ENCODE data around the gene SPACA6. TPM values are rescaled to one million over a fixed set of nuclear protein-coding genes. Genes with fewer than 3 reads are reported as not detected.
"Not testable (repeated sequence)": the region's sequence is repeated elsewhere in the genome, so short reads cannot be mapped to it uniquely, and the experiment has no call there.

The SPACA6 gene
- total RNA-seq, 4 donors from 2014 or later: 9.7 to 112 (median 22.5) TPM

DNA sequence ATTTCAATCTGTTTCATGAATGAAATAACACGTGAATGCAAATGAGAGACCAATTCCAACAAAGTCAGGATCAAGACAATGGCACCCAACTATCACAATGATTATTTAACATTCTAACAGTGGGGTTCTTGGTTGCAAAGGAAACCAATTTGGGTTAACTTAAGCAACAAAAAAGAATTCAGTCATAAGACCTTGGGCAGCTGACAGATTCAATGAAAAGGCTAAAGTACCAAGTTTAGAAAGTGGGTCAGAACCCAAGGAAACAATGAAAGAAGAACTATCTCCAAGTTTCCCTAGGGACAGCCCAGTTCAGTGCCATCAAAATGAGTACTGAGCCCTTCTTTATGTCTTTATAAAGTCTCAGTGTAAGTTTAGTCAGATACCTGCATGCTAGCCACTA lies 29.0 kb upstream of the SPACA6 start:
- Histone ChIP-seq H3K36me3 (no peaks in the 10 kb centered on the region), H3K4me3 (no peak overlapping the region), H3K4me1 (no peaks in the 10 kb centered on the region), H3K27ac (no peak overlapping the region), H3K27me3 (peaks cover 0 to 3% of the 10 kb centered on the region in 2 donors), H3K9me3 (no peaks in the 10 kb centered on the region)
- DNase-seq: no peak
- intact Hi-C loops (cut with DNase I; ENCODE audit: low total_unique reads): no loop called here
- no peak for TF ChIP-seq POLR2A (IDR thresholded peaks at IDR 0.05)
- TF ChIP-seq, protein P1, sequence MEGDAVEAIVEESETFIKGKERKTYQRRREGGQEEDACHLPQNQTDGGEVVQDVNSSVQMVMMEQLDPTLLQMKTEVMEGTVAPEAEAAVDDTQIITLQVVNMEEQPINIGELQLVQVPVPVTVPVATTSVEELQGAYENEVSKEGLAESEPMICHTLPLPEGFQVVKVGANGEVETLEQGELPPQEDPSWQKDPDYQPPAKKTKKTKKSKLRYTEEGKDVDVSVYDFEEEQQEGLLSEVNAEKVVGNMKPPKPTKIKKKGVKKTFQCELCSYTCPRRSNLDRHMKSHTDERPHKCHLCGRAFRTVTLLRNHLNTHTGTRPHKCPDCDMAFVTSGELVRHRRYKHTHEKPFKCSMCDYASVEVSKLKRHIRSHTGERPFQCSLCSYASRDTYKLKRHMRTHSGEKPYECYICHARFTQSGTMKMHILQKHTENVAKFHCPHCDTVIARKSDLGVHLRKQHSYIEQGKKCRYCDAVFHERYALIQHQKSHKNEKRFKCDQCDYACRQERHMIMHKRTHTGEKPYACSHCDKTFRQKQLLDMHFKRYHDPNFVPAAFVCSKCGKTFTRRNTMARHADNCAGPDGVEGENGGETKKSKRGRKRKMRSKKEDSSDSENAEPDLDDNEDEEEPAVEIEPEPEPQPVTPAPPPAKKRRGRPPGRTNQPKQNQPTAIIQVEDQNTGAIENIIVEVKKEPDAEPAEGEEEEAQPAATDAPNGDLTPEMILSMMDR (IDR thresholded peaks at IDR 0.05): no peak

DNA sequence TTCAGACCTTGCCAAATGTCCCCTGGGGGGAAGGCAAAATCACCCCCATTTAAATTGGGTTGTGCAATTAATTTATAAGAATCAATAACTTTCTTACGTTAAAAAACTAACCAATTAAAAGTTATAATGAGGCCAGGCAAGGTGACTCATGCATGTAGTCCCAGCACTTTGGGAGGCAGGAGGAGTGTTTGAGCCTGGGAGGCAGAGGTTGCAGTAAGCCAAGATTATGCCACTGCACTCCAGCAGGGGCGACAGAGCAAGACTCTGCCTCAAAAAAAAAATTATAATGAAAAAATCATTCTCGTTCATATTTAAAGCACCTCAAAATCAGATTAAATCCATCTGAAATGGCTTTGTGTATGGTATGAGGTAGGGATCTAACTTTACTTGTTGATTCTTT lies 28.1 kb upstream of the SPACA6 start:
- Histone ChIP-seq H3K27ac (no peak overlapping the region), H3K27me3 (peaks cover 0 to 3% of the 10 kb centered on the region in 2 donors), H3K36me3 (no peaks in the 10 kb centered on the region), H3K9me3 (no peaks in the 10 kb centered on the region), H3K4me3 (no peak overlapping the region), H3K4me1 (no peaks in the 10 kb centered on the region)
- DNase-seq: no peak
- intact Hi-C loops (cut with DNase I; ENCODE audit: low total_unique reads): no loop called here
- TF ChIP-seq POLR2A (IDR thresholded peaks at IDR 0.05): no peak
- TF ChIP-seq, protein P1 (IDR thresholded peaks at IDR 0.05): no peak

DNA sequence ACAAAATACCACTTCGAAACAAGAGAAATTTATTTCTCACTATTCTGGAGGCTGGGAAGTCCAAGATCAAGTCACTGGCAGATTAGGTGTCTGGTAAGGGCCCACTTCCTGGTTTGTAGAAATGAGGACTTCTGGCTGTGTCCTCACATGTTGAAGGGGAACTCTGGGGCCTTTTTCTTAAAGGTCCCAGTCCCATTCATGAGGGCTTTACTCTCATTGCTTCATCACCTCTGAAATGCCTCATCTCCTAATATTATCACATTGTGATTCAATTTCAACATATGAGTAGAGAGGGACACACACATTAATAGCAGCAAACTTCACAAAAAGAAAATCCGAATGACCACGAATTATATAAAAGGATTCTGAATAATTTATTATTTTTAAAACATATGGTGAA lies 24.9 kb upstream of the SPACA6 start:
- TF ChIP-seq, protein P1 (IDR thresholded peaks at IDR 0.05): no peak
- no peak for TF ChIP-seq POLR2A (IDR thresholded peaks at IDR 0.05)
- Histone ChIP-seq H3K4me1 (no peaks in the 10 kb centered on the region), H3K36me3 (no peaks in the 10 kb centered on the region), H3K4me3 (no peak overlapping the region), H3K27me3 (no peaks in the 10 kb centered on the region), H3K9me3 (no peaks in the 10 kb centered on the region), H3K27ac (no peak overlapping the region)
- no peak for DNase-seq
- intact Hi-C loops (cut with DNase I; ENCODE audit: low total_unique reads): no loop called here

DNA sequence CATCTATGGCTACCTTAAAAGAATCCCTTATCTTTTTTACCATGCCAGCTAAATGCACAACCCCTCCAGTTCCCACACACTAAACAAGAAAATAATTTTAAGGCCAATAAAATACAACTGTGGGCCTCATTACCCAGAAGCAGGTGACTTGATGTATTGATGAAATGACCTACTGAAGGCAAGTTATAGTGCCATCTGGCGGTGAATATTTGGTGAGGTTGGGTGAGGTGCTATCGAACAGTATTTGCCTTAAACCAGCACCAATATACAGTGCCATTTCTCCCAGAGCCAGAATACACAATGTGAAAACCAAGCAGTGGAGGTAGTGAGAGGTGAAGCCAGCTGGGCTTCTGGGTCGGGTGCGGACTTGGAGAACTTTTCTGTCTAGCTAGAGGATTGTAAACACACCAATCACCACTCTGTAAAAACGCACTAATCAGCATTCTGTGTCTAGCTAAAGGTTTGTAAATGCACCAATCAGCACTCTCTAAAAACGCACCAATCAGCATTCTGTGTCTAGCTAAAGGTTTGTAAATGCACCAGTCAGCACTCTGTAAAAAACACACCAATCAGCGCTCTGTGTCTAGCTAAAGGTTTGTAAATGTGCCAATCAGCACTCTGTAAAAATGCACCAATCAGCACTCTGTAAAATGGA lies 17.1 kb upstream of the SPACA6 start:
- DNase-seq; intact Hi-C loops (cut with DNase I; ENCODE audit: low total_unique reads); H3K9me3 ChIP-seq; H3K4me3 ChIP-seq; H3K36me3 ChIP-seq; H3K27me3 ChIP-seq; H3K4me1 ChIP-seq; H3K27ac ChIP-seq: not testable (repeated sequence)
- TF ChIP-seq, protein P1 (IDR thresholded peaks at IDR 0.05): peak in 2 of 4 experiments; percentile 14 to 31

DNA sequence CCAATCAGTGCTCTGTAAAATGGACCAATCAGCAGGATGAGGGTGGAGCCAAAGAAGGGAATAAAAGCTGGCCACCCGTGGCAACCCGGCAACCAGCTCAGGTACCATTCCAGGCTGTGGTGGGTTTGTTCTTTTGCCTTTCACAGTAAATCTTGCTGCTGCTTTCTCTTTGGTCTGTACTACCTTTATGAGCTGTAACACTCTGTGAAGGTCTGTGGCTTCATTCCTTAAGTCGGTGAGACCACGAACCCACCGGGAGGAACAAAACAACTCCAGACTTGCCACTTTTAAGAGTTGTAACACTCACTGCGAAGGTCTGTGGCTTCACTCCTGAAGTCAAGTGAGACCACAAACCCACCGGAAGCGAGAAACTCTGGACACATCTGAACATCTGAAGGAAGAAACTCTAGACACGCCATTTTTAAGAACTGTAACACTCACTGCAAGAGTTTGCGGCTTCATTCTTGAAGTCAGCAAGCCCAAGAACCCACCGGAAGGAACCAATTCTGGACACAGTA lies 16.5 kb upstream of the SPACA6 start:
- DNase-seq: no peak
- Histone ChIP-seq H3K4me3 (no peak overlapping the region), H3K27ac (no peak overlapping the region), H3K4me1 (no peaks in the 10 kb centered on the region), H3K9me3 (no peaks in the 10 kb centered on the region), H3K27me3 (no peaks in the 10 kb centered on the region), H3K36me3 (no peaks in the 10 kb centered on the region)
- intact Hi-C loops (cut with DNase I; ENCODE audit: low total_unique reads): no loop called here
- TF ChIP-seq POLR2A (IDR thresholded peaks at IDR 0.05): no peak
- TF ChIP-seq, protein P1 (IDR thresholded peaks at IDR 0.05): no peak

All from uterus (tissue), 4 donors.